CD4-positive, CD25-positive, alpha-beta regulatory T cell (primary cell): ENCODE results near the gene NTRK1. TPM values are rescaled to one million over a fixed set of nuclear protein-coding genes. Genes with fewer than 3 reads are reported as not detected.

ENCODE experiments used
- ATAC-seq, 2 donors: fragments of 150-1000 bp; cut with Tn5 transposase; one replicate each; pipeline ENCODE4 v1.10.0; 2021; ENCODE audit warnings: low read depth in 2 of 2, moderate number of reproducible peaks in 2 of 2, moderate library complexity in 1 of 2
- DNase-seq, 3 donors: peaks; one replicate each; pipeline versions ENCODE4 v3.0.0 to v3.0.0-alpha.2; 2012 to 2022; ENCODE audit warnings: mixed read lengths in 1 of 3
- H3K27ac ChIP-seq: one replicate; pipeline ENCODE4 v1.7.0; 2013; ENCODE audit warnings: mild to moderate bottlenecking, low read length; ENCODE audit not compliant: insufficient read depth, poor library complexity, severe bottlenecking
- H3K27me3 ChIP-seq: one replicate; pipeline ENCODE4 v1.7.0; 2013; ENCODE audit warnings: low read length; ENCODE audit not compliant: control insufficient read depth, insufficient read depth
- H3K36me3 ChIP-seq: one replicate; pipeline ENCODE4 v1.7.0; 2013; ENCODE audit warnings: mild to moderate bottlenecking, low read length, moderate library complexity; ENCODE audit not compliant: control insufficient read depth, insufficient read depth
- H3K4me1 ChIP-seq: 2 replicates; pipeline ENCODE4 v1.7.0; 2013; ENCODE audit warnings: mild to moderate bottlenecking, low read length; ENCODE audit not compliant: insufficient read depth, control insufficient read depth, poor library complexity, severe bottlenecking
- H3K4me3 ChIP-seq: one replicate; pipeline ENCODE4 v1.7.0; 2013; ENCODE audit warnings: low read depth, mild to moderate bottlenecking, low read length, moderate library complexity
- H3K9me3 ChIP-seq, 2 experiments: 1 replicate in 1 of 2; 2 replicates in 1 of 2; pipeline ENCODE4 v1.7.0; 2013; ENCODE audit warnings: low read length in 2 of 2, mild to moderate bottlenecking in 1 of 2, moderate library complexity in 1 of 2; ENCODE audit not compliant: control insufficient read depth in 2 of 2
- H3K27ac Mint-ChIP-seq, 3 donors: one replicate each; pipeline ENCODE4 v1.8.0; 2020 to 2022; ENCODE audit warnings: mild to moderate bottlenecking in 3 of 3, mixed read lengths in 3 of 3, moderate library complexity in 2 of 3
- H3K27me3 Mint-ChIP-seq: one replicate; pipeline ENCODE4 v1.8.0; 2022; ENCODE audit warnings: mild to moderate bottlenecking, mixed read lengths
- H3K36me3 Mint-ChIP-seq: one replicate; pipeline ENCODE4 v1.8.0; 2020; ENCODE audit warnings: mixed read lengths
- H3K4me1 Mint-ChIP-seq, 4 donors: one replicate each; pipeline ENCODE4 v1.8.0; 2020 to 2022; ENCODE audit warnings: mixed read lengths in 4 of 4, mild to moderate bottlenecking in 1 of 4
- H3K4me3 Mint-ChIP-seq, 4 donors: one replicate each; pipeline ENCODE4 v1.8.0; 2020 to 2022; ENCODE audit warnings: mild to moderate bottlenecking in 4 of 4, mixed read lengths in 4 of 4, moderate library complexity in 3 of 4
- H3K9me3 Mint-ChIP-seq, 7 donors: one replicate each; pipeline ENCODE4 v1.8.0; 2020 to 2022; ENCODE audit warnings: mixed read lengths in 7 of 7, mild to moderate bottlenecking in 3 of 7, moderate library complexity in 2 of 7
- polyA plus RNA-seq, 4 donors: library from polyadenylated mRNA; unstranded; fragments of 300-500 nt; fragmentation: Illumina TruSeq; gene quantifications; one replicate each; pipeline ENCODE4 v1.2.3, GENCODE V29; 2021
- total RNA-seq: library from RNA; stranded (reverse); gene quantifications from one replicate; pipeline ENCODE4 v1.2.3, GENCODE V29; 2022

Gene NTRK1
- total and polyA plus RNA-seq, 5 donors from 2014 or later = 0.06 to 0.91 (median 0.27) TPM; not detected in 1

DNA sequence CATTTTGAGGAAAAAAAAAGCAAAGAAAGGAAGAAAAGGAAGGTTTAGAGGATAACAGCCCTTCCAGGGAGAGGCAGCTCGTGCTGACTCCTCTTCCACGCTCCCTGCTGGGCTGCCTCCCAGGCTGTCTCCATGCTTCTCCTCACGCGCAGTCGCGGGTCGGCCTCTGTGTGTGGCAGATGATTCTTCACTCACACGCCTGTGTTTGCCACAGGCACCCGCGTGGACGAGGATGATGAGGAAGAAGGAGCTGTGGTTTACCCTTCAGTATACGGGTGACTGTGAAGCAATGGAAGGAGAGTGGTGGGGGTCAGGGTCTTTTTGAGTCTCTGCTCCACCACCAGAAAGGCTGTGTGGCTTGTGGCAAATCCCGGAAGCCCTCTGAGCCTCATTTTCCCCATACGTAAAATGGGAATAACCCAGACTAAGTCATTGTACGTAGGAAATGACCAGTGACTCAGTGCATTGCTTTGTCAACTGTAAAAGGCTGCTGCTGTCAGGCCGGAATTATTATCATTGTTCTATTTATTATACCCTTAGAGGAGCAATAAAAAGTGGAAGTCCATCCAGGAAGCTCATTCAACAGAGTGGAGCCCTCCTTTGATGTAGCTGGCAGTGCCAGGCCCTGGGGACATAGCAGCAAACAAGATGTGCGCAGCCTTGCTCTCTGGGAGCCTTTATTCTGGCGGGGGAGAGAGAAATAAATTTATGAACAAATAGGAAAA is 32.1 kb upstream of the NTRK1 start:
- Mint-ChIP-seq H3K27me3 (peaks cover 4% of the 10 kb centered on the region), H3K27ac (no peak overlapping the region), H3K4me1 (peaks cover 0 to under 1% (median under 1%) of the 10 kb centered on the region in 4 donors), H3K4me3 (no peak overlapping the region), H3K36me3 (no peaks in the 10 kb centered on the region), H3K9me3 (no peaks in the 10 kb centered on the region)
- Histone ChIP-seq H3K4me3 (no peak overlapping the region), H3K4me1 (no peaks in the 10 kb centered on the region), H3K27ac (no peak overlapping the region), H3K27me3 (no peaks in the 10 kb centered on the region), H3K36me3 (no peaks in the 10 kb centered on the region), H3K9me3 (no peaks in the 10 kb centered on the region)
- ATAC-seq (no peak), DNase-seq (no peak)

DNA sequence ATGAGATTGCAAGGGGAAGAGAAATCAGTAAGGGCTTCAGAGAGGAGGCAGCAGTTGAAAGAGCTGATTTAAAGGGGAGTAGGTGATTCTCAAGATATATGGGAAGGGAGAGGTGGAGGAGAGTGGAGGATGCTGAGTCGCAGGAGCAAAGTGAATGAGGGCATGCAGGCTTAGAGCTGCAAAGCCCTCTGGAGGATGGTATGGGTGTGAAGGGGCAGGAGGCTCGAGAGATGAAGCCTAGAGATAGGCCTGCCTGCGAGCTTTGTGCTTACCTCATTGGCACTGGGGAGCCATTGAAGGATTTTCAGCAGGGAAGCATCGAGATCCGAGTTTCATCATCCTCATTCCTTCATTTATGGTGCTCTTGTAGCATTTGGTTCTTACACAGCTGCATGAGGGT is 28.2 kb upstream of the NTRK1 start:
- DNase-seq (no peak), ATAC-seq (no peak)
- no peaks in the 10 kb centered on the region for H3K9me3 ChIP-seq
- Mint-ChIP-seq H3K27ac (no peak overlapping the region), H3K27me3 (no peaks in the 10 kb centered on the region), H3K36me3 (no peaks in the 10 kb centered on the region), H3K4me3 (no peak overlapping the region), H3K4me1 (peaks cover 7 to 36% (median 11%) of the 10 kb centered on the region in 4 donors), H3K9me3 (no peaks in the 10 kb centered on the region)
- no peaks in the 10 kb centered on the region for H3K36me3 ChIP-seq
- peaks cover 22% of the 10 kb centered on the region for H3K4me1 ChIP-seq
- H3K27me3 ChIP-seq = no peaks in the 10 kb centered on the region
- no peak overlapping the region for H3K4me3 ChIP-seq
- no peak overlapping the region for H3K27ac ChIP-seq

DNA sequence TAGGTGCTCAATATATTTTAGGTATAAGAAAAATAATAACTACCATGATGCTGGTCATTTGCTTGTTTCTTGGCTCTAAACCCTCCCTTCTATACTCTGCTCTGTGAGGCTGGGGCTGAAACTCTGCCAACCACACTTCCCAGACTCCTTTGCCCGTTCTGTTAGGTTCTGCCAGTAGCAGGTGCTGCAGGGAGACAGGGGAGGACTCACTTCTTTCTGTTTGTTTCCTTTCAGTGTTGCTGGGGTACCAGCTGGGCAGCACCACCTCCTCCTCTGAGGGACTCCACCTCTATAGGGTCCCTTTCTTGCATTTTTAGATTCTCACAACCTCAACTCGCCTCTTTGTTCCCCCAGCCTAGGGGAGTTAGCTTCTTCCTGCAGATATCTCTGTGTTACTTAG is 27.1 kb upstream of the NTRK1 start:
- H3K27me3 Mint-ChIP-seq = no peaks in the 10 kb centered on the region
- H3K4me3 Mint-ChIP-seq = no peak overlapping the region
- H3K9me3 Mint-ChIP-seq = no peaks in the 10 kb centered on the region
- no peak overlapping the region for H3K27ac ChIP-seq
- no peaks in the 10 kb centered on the region for H3K36me3 Mint-ChIP-seq
- H3K4me1 ChIP-seq = peaks cover 22% of the 10 kb centered on the region
- DNase-seq (peak in 1 of 3 donors; percentile 48), ATAC-seq (peak; percentile 33 to 50)
- H3K27ac Mint-ChIP-seq = peak overlapping the region in 2 of 3 donors; percentile 67 to 77
- peaks cover 7 to 40% (median 12%) of the 10 kb centered on the region in 4 donors for H3K4me1 Mint-ChIP-seq
- no peaks in the 10 kb centered on the region for H3K36me3 ChIP-seq
- no peaks in the 10 kb centered on the region for H3K27me3 ChIP-seq
- H3K9me3 ChIP-seq = no peaks in the 10 kb centered on the region
- no peak overlapping the region for H3K4me3 ChIP-seq

DNA sequence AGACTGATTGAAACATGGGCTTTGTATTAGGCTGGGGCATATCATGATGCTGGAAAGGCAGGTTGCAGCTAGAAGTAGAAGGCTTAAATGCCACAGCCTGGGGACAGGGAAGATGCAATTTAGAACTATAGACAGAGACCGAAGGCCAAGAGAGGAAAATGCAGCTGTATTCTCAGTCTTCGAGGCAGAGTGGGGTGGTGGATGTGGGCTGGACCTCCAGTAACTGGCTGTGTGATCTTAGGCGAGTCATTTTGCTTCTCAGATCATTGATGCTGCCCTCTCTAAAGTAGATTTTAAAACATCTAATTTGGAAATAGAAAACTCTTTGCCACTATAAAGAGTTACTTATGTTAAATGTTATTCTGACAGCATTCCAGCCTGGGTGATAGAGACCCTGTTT is 26.3 kb upstream of the NTRK1 start:
- Mint-ChIP-seq H3K27me3 (no peaks in the 10 kb centered on the region), H3K9me3 (no peaks in the 10 kb centered on the region), H3K4me3 (no peak overlapping the region), H3K4me1 (peaks cover 7 to 42% (median 15%) of the 10 kb centered on the region in 4 donors), H3K36me3 (no peaks in the 10 kb centered on the region), H3K27ac (peak overlapping the region; percentile 23 to 90 (median 77))
- no peaks in the 10 kb centered on the region for H3K27me3 ChIP-seq
- H3K4me1 ChIP-seq = peaks cover 22% of the 10 kb centered on the region
- no peaks in the 10 kb centered on the region for H3K36me3 ChIP-seq
- H3K27ac ChIP-seq = no peak overlapping the region
- ATAC-seq (no peak), DNase-seq (peak in 1 of 3 donors; percentile 24)
- no peak overlapping the region for H3K4me3 ChIP-seq
- H3K9me3 ChIP-seq = no peaks in the 10 kb centered on the region

DNA sequence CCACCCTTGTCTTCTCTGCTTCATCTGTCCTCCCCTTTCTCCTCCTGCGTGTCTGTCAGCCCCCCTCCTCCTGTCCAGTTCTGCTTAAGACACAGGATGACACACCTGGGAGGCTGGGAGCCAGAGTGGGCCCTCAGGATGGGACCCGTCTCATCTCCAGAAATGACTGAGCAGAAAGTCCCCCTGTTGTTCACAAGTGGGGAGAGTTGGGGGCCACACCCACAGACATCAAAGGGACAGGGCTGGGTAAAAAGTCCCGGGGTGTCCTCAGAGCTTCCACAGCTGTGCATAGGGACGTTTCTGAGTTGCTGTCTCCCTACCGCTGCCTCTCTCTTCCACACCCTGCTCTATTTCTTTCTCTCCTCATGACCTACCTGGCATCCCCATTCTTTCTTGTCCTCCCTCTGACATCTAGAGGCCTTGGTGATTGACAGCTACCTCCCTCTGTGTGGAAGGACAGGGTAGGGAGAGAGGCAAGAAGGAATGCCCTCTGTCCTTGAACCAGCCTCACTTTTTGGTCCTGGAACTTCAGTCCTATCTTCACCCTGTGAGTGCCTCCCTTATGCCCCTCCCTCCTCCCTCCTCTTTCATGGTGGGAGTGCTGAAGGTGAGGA is 24.5 kb upstream of the NTRK1 start:
- Mint-ChIP-seq H3K4me3 (peak overlapping the region in 1 of 4 donors; percentile 1), H3K9me3 (no peaks in the 10 kb centered on the region), H3K4me1 (peaks cover 7 to 42% (median 15%) of the 10 kb centered on the region in 4 donors), H3K27ac (peak overlapping the region in 2 of 3 donors; percentile 86 to 90), H3K27me3 (no peaks in the 10 kb centered on the region), H3K36me3 (no peaks in the 10 kb centered on the region)
- H3K27ac ChIP-seq = peak overlapping the region; percentile 65
- H3K4me3 ChIP-seq = no peak overlapping the region
- H3K27me3 ChIP-seq = no peaks in the 10 kb centered on the region
- peaks cover 22% of the 10 kb centered on the region for H3K4me1 ChIP-seq
- no peaks in the 10 kb centered on the region for H3K36me3 ChIP-seq
- peak in 2 of 3 donors; percentile 36 to 76 for DNase-seq
- ATAC-seq = peak; percentile 33 to 50
- no peaks in the 10 kb centered on the region for H3K9me3 ChIP-seq

DNA sequence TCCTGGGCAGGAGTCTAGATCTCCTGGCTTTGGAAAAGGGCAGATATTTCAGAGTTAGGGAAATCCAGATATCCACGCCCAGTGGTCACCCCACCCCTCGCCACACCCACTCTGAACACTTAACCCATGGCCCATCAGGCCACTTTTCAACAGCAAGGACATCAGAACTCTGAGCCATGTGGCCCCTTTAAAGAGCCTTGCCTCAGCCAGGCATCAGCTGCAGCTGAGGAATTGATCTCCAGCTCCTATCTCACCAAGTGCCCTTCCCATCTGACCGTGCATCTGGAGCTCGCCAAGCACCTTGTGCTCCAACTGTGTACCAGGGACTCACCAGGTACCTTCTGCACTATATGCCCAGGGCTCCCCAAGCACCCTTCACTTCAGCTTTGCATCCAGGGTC is 23.8 kb upstream of the NTRK1 start:
- ATAC-seq = no peak
- Histone ChIP-seq H3K9me3 (no peaks in the 10 kb centered on the region), H3K27me3 (no peaks in the 10 kb centered on the region)

DNA sequence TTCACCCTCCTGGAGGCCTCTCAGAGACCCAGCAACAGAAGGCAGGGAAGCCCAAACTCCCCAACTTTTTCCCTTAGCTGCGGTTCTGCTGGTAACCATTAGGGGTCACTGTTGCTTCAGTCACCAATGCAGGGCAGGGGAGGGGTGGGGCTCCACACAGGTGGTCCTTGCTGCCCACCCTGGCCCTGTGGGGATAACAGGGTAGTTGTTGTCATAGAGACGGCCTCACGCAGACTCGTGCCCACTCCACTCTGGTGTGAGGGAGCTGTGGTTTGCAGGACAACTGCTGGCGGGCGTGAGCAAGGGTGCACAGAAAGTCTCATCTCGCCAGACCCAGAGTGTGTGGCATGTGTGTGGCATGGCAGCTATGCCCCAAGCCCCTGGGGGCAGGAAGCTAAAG is 21.7 kb upstream of the NTRK1 start:
- Histone ChIP-seq H3K27ac (no peak overlapping the region), H3K4me3 (no peak overlapping the region), H3K4me1 (peaks cover 22% of the 10 kb centered on the region), H3K36me3 (no peaks in the 10 kb centered on the region), H3K9me3 (no peaks in the 10 kb centered on the region), H3K27me3 (peaks cover 5% of the 10 kb centered on the region)
- Mint-ChIP-seq H3K27ac (no peak overlapping the region), H3K9me3 (no peaks in the 10 kb centered on the region), H3K4me3 (no peak overlapping the region), H3K36me3 (no peaks in the 10 kb centered on the region), H3K27me3 (peaks cover 10% of the 10 kb centered on the region), H3K4me1 (peaks cover 7 to 39% (median 14%) of the 10 kb centered on the region in 4 donors)
- peak; percentile 22 to 38 for ATAC-seq
- peak; percentile 26 to 55 (median 49) for DNase-seq

More for the DNA sequence above, 23.8 kb upstream of the NTRK1 start:
- no peak overlapping the region for H3K4me3 Mint-ChIP-seq
- H3K4me3 ChIP-seq = no peak overlapping the region
- peaks cover 22% of the 10 kb centered on the region for H3K4me1 ChIP-seq
- H3K4me1 Mint-ChIP-seq = peaks cover 7 to 42% (median 15%) of the 10 kb centered on the region in 4 donors
- H3K27me3 Mint-ChIP-seq = peaks cover 6% of the 10 kb centered on the region
- H3K36me3 ChIP-seq = no peaks in the 10 kb centered on the region
- H3K27ac ChIP-seq = no peak overlapping the region
- peak overlapping the region in 2 of 3 donors; percentile 42 to 94 for H3K27ac Mint-ChIP-seq
- H3K9me3 Mint-ChIP-seq = no peaks in the 10 kb centered on the region
- no peak for DNase-seq
- no peaks in the 10 kb centered on the region for H3K36me3 Mint-ChIP-seq
